WERI-Rb-1 (cell line): ENCODE data around the gene NXPH3.

ENCODE experiments used
- DNase-seq: peaks from one replicate; pipeline ENCODE4 v3.0.0-alpha.2; 2020
- H3K27ac ChIP-seq: fragments of 250-450 bp; sonication (Bioruptor Pico); 2 replicates; pipeline ENCODE4 v1.5.1; 2020; ENCODE audit warnings: mild to moderate bottlenecking, moderate library complexity
- H3K27me3 ChIP-seq: fragments of 250-450 bp; sonication (Bioruptor Pico); 2 replicates; pipeline ENCODE4 v1.5.1; 2021; ENCODE audit warnings: mild to moderate bottlenecking, low read depth, moderate library complexity; ENCODE audit not compliant: insufficient read depth, severe bottlenecking
- H3K36me3 ChIP-seq: fragments of 250-450 bp; sonication (Bioruptor Pico); 2 replicates; pipeline ENCODE4 v1.5.1; 2020; ENCODE audit warnings: mild to moderate bottlenecking, moderate library complexity
- H3K4me3 ChIP-seq: 2 replicates; pipeline ENCODE4 v1.5.1; 2011; ENCODE audit warnings: low read depth, mild to moderate bottlenecking, control low read depth, low read length
- H3K9me3 ChIP-seq: fragments of 250-450 bp; sonication (Bioruptor Pico); 2 replicates; pipeline ENCODE4 v1.5.1; 2021; ENCODE audit warnings: mild to moderate bottlenecking, moderate library complexity; ENCODE audit not compliant: severe bottlenecking
- TF ChIP-seq, protein P1 (sequence below): IDR thresholded peaks from 2 replicates; pipeline ENCODE4 v1.5.1; 2011; ENCODE audit warnings: low read depth, mild to moderate bottlenecking, control low read depth, inconsistent platforms, low read length

Gene NXPH3

DNA sequence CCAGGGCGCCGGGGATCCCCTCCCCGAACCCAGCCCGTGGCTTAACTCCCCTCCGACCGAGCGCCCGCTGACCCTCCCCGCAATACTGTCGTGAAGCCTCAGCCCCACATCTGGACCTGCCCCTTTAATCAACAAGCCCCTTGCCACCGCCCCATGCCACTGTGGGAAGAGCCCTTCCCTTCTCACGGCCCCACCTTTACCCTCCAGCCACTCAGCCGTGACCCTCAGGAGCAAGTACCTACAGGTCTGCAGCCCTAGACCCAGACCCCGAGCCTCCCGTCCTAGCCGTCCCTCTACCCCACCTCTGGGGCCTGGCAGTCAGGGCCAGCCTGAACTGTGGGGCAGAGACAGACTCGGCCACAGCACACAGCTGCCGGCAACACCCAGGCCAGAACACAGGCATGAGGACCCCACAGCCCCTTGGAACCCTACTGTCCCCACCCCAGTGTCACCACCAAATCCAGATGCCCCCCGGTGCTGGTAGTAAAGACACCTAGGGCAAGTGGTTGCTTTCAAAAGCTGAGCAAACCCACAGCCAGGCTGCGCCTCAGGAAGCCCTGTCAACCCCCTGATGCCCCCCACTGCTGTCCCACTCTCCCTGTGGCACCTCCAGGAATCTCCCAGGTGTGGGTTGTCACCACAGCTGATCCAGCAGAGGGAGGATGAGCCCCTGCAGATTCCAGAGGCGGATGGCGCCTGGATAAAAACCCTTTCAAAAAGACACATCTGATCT, 1.4 kb downstream of the NXPH3 start:
- DNase-seq = no peak
- H3K27me3 ChIP-seq = peaks cover 5% of the 10 kb centered on the region
- H3K9me3 ChIP-seq = no peaks in the 10 kb centered on the region
- no peaks in the 10 kb centered on the region; the same call in 1 of the 2 replicates for H3K36me3 ChIP-seq
- no peak overlapping the region for H3K27ac ChIP-seq
- TF ChIP-seq, protein P1, sequence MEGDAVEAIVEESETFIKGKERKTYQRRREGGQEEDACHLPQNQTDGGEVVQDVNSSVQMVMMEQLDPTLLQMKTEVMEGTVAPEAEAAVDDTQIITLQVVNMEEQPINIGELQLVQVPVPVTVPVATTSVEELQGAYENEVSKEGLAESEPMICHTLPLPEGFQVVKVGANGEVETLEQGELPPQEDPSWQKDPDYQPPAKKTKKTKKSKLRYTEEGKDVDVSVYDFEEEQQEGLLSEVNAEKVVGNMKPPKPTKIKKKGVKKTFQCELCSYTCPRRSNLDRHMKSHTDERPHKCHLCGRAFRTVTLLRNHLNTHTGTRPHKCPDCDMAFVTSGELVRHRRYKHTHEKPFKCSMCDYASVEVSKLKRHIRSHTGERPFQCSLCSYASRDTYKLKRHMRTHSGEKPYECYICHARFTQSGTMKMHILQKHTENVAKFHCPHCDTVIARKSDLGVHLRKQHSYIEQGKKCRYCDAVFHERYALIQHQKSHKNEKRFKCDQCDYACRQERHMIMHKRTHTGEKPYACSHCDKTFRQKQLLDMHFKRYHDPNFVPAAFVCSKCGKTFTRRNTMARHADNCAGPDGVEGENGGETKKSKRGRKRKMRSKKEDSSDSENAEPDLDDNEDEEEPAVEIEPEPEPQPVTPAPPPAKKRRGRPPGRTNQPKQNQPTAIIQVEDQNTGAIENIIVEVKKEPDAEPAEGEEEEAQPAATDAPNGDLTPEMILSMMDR = no peak
- peak overlapping the region; percentile 71 for H3K4me3 ChIP-seq

GRCh38 chr17:49577650-49577934, 1.9 kb downstream of the NXPH3 start:
- Histone ChIP-seq H3K27ac (no peak overlapping the region), H3K27me3 (peaks cover 5% of the 10 kb centered on the region), H3K9me3 (no peaks in the 10 kb centered on the region), H3K36me3 (no peaks in the 10 kb centered on the region; the same call in 1 of the 2 replicates), H3K4me3 (no peak overlapping the region)
- no peak for DNase-seq
- TF ChIP-seq, protein P1 = no peak

- Histone ChIP-seq H3K4me3 (no peak overlapping the region), H3K36me3 (no peaks in the 10 kb centered on the region; the same call in 1 of the 2 replicates), H3K27ac (no peak overlapping the region), H3K27me3 (peaks cover 5% of the 10 kb centered on the region), H3K9me3 (no peaks in the 10 kb centered on the region)
- no peak for DNase-seq
- TF ChIP-seq, protein P1 = no peak
These were observed 2.3 kb downstream of the NXPH3 start for GRCh38 chr17:49577963-49578362.

- no peaks in the 10 kb centered on the region for H3K9me3 ChIP-seq
- no peak for DNase-seq
- no peak overlapping the region for H3K27ac ChIP-seq
- H3K36me3 ChIP-seq = no peaks in the 10 kb centered on the region; the same call in 1 of the 2 replicates
- TF ChIP-seq, protein P1 = no peak
- H3K4me3 ChIP-seq = no peak overlapping the region
- H3K27me3 ChIP-seq = peaks cover 5% of the 10 kb centered on the region
These were observed 2.7 kb downstream of the NXPH3 start for GRCh38 chr17:49578414-49578813.

- TF ChIP-seq, protein P1 = no peak
- no peak overlapping the region for H3K4me3 ChIP-seq
- H3K9me3 ChIP-seq = no peaks in the 10 kb centered on the region
These were observed 3.4 kb downstream of the NXPH3 start for GRCh38 chr17:49578952-49579500.

GRCh38 chr17:49579522-49579921, 3.9 kb downstream of the NXPH3 start:
- Histone ChIP-seq H3K27ac (no peak overlapping the region), H3K4me3 (no peak overlapping the region), H3K27me3 (peaks cover 5% of the 10 kb centered on the region), H3K9me3 (no peaks in the 10 kb centered on the region), H3K36me3 (no peaks in the 10 kb centered on the region; the same call in 1 of the 2 replicates)
- no peak for DNase-seq
- TF ChIP-seq, protein P1 = no peak

More at GRCh38 chr17:49578952-49579500, 3.4 kb downstream of the NXPH3 start:
- H3K27me3 ChIP-seq = peaks cover 5% of the 10 kb centered on the region
- H3K27ac ChIP-seq = no peak overlapping the region
- no peaks in the 10 kb centered on the region; the same call in 1 of the 2 replicates for H3K36me3 ChIP-seq
- no peak for DNase-seq
